Muscle layer of duodenum (tissue), 2 donors: Measurements from ENCODE around the gene PGM1.

Experiments
- H3K27ac ChIP-seq: one replicate; pipeline ENCODE4 v1.7.0; 2013; ENCODE audit warnings: mild to moderate bottlenecking, low read length
- H3K27me3 ChIP-seq: one replicate; pipeline ENCODE4 v1.7.0; 2013; ENCODE audit warnings: low read depth, mild to moderate bottlenecking, control low read depth, low read length
- H3K36me3 ChIP-seq, 2 donors: one replicate each; pipeline ENCODE4 v1.7.0; 2013; ENCODE audit warnings: low read length in 2 of 2, control low read depth in 1 of 2, mild to moderate bottlenecking in 1 of 2; ENCODE audit not compliant: insufficient read depth in 2 of 2, control insufficient read depth in 1 of 2
- H3K4me1 ChIP-seq, 2 donors: one replicate each; pipeline ENCODE4 v1.7.0; 2013; ENCODE audit warnings: low read length in 2 of 2, mild to moderate bottlenecking in 2 of 2, control low read depth in 1 of 2, moderate library complexity in 1 of 2; ENCODE audit not compliant: insufficient read depth in 2 of 2, control insufficient read depth in 1 of 2
- H3K4me3 ChIP-seq, 2 donors: one replicate each; pipeline ENCODE4 v1.7.0; 2013; ENCODE audit warnings: low read length in 2 of 2, low read depth in 1 of 2, mild to moderate bottlenecking in 1 of 2
- H3K9me3 ChIP-seq, 2 donors: one replicate each; pipeline ENCODE4 v1.7.0; 2013; ENCODE audit warnings: low read length in 2 of 2, control low read depth in 1 of 2, mild to moderate bottlenecking in 1 of 2; ENCODE audit not compliant: control insufficient read depth in 1 of 2
- donor health status: healthy.

PGM1 gene

GRCh38 chr1:63620671-63621070 lies 27.5 kb downstream of the PGM1 start:
- Histone ChIP-seq H3K27ac (no peak overlapping the region), H3K4me1 (peaks cover 5 to 17% of the 10 kb centered on the region in 2 donors)

DNA sequence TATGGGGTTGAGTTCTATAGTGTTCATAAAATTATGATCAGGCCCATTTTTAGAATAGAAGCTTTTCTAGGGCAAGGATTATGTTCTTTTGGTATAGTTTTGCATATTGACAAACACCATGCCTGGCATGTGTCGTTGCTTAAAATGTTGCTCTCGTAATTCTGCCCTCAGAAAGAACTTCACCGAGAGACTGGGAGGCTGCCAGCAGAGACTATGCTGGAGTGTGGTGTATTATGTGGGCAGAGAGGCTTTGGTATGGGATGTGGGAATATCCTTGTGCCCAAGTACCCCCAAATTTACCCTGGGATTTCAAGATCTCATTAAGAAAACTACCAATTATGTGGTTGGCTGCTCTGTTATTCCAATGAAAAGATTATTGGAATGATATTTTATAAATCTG lies 27.9 kb downstream of the PGM1 start:
- Histone ChIP-seq H3K4me1 (peaks cover 5 to 16% of the 10 kb centered on the region in 2 donors), H3K27ac (no peak overlapping the region), H3K36me3 (no peaks in the 10 kb centered on the region), H3K4me3 (no peak overlapping the region), H3K9me3 (no peaks in the 10 kb centered on the region), H3K27me3 (no peaks in the 10 kb centered on the region)

More at GRCh38 chr1:63620671-63621070, 27.5 kb downstream of the PGM1 start:
- H3K4me3 ChIP-seq = no peak overlapping the region
- no peaks in the 10 kb centered on the region for H3K9me3 ChIP-seq
- no peaks in the 10 kb centered on the region for H3K36me3 ChIP-seq
- no peaks in the 10 kb centered on the region for H3K27me3 ChIP-seq

DNA sequence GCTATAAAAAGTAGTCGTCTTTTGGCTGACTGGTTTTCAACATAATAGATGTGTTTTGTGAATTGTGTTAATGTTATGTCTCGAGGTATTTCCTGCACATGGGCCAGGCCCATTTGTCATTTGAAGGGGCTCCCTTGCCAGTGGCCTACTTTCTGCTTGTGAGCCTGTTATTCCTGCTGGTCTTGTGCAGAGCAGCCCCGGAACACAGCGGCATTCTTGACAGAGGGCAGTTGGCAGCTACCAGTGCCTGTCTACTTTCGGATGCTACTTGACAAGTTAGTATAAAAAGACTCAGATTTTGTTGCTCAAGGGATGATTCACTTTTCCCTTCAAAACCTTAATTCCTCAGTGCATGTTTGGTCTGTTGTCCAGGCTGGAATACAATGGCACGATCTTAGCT lies 28.5 kb downstream of the PGM1 start:
- H3K27ac ChIP-seq = no peak overlapping the region

DNA sequence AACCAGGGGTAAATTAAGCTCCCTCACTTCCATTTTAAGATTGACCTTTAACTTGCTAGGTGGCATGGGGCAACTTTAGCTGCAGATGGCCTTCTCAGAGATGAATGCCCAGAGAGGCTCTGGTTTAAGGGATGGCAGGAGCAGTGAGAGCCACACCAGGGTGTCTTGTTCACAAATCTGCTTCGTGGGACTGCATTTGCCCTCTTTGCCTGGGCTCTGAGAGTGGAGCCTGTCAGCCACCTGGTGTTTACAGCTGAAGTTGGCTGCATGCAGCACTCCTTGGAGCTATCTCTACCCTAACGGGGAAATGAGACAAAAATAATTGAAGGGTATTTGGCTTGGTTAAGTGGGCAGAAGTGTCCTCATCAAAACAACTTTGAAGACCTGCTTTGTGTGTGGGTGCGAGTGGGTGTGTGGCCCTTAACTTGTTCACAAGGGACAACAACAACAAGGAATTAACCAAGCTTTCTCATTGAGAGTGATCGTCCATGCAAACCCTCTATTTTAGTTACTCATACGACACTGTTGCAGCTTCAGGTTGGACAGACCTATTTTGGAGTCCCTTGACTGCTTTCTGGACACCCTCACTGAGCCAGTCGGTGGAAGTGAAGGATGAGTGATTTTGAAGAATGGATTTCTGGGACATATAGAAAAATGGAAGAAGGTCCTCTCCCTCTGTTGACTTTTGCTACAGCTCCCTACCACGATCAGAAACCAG lies 29.8 kb downstream of the PGM1 start:
- Histone ChIP-seq H3K4me3 (no peak overlapping the region), H3K27ac (no peak overlapping the region), H3K9me3 (no peaks in the 10 kb centered on the region), H3K36me3 (no peaks in the 10 kb centered on the region), H3K4me1 (peaks cover 5 to 12% of the 10 kb centered on the region in 2 donors), H3K27me3 (no peaks in the 10 kb centered on the region)

More for the DNA sequence above, 28.5 kb downstream of the PGM1 start:
- no peaks in the 10 kb centered on the region for H3K27me3 ChIP-seq
- H3K9me3 ChIP-seq = no peaks in the 10 kb centered on the region
- H3K4me1 ChIP-seq = peaks cover 5 to 12% of the 10 kb centered on the region in 2 donors
- H3K36me3 ChIP-seq = no peaks in the 10 kb centered on the region
- H3K4me3 ChIP-seq = no peak overlapping the region

DNA sequence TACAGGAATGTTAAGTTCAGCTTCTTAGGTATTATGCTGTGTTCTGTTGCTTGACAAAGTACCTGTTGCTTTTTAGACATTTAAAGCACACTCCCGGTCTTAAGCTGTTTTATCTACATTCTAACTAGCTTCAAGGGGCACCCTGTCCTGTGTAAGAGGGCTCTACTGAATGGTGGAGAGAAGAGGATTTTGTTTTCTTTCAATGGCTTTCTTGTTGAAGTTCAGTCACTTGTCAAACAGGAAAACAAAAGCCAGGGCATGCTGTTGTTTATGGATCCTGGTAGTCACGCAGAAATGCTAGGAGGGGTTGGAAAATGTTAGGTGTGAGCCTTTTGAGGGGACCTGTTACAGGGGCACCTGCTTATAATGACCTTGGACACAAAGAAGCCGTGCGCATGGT lies 30.7 kb downstream of the PGM1 start:
- Histone ChIP-seq H3K27me3 (no peaks in the 10 kb centered on the region), H3K9me3 (no peaks in the 10 kb centered on the region), H3K4me1 (peaks cover 5 to 12% of the 10 kb centered on the region in 2 donors), H3K27ac (no peak overlapping the region), H3K36me3 (no peaks in the 10 kb centered on the region), H3K4me3 (no peak overlapping the region)

GRCh38 chr1:63624911-63625310 lies 31.7 kb downstream of the PGM1 start:
- Histone ChIP-seq H3K9me3 (no peaks in the 10 kb centered on the region), H3K27ac (no peak overlapping the region), H3K4me1 (peaks cover 5 to 12% of the 10 kb centered on the region in 2 donors), H3K36me3 (peaks cover 0 to 7% of the 10 kb centered on the region in 2 donors), H3K27me3 (no peaks in the 10 kb centered on the region), H3K4me3 (no peak overlapping the region)

DNA sequence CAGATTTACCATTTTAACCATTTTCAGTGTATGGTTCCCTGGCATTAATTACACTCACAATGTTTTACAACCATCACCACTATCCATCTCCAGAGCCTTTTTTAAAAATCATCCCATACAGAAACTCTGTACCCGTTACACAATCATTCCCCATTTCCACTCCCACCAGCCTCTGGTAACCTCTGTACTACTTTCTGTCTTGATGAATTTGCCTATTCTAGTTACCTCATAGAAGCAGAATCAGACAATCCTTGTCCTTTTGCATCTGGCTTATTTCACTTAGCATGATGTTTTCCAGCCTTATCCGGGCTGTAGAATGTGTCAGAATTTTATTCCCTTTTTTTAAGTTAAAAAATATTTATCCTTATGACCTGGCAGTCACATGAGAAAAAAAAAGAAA lies 33.0 kb downstream of the PGM1 start:
- Histone ChIP-seq H3K27me3 (no peaks in the 10 kb centered on the region), H3K4me3 (no peak overlapping the region), H3K9me3 (no peaks in the 10 kb centered on the region), H3K4me1 (peaks cover 4 to 9% of the 10 kb centered on the region in 2 donors), H3K36me3 (peaks cover 7 to 13% of the 10 kb centered on the region in 2 donors), H3K27ac (no peak overlapping the region)

DNA sequence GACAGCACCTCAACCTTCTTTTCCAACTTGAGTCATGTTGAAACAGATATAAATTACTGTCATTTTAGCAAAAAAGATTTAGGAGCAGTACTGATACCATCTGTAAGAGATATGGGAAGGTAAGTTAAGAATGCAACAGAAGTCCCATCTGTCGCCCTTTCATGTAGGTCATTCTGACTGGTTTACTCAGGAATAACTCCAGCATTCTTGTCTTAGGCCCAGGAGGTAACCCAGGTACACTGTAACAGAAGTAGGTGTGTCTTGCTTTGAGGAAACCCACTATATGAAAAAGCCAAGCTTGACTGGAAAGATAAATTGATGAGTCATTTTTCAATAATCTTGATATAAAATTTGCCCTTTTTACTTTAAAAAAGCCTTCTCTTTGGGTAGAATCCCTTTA lies 35.4 kb downstream of the PGM1 start:
- Histone ChIP-seq H3K27me3 (no peaks in the 10 kb centered on the region), H3K27ac (no peak overlapping the region), H3K4me3 (no peak overlapping the region), H3K9me3 (no peaks in the 10 kb centered on the region), H3K4me1 (peaks cover 0 to 3% of the 10 kb centered on the region in 2 donors), H3K36me3 (peaks cover 17 to 35% of the 10 kb centered on the region in 2 donors)

DNA sequence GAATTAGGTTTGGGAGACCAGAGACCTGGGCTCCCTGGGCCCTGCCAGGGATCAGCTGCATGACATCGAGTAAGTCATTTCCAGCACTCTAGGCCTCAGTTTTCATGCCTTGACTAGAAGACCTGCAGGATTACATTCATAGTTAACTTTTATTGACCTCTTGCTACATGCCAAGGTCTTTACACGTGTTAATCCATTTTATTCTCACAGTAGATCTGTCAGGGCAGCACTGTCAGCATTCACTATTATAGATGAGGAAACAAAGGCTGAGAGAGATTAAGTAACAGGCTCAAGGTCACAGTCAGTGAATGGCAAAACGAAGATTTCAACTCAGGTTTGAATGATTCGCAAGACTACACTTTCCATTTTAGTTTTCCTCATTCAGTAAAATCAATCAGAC lies 37.0 kb downstream of the PGM1 start:
- peaks cover 17 to 42% of the 10 kb centered on the region in 2 donors for H3K36me3 ChIP-seq
- no peaks in the 10 kb centered on the region for H3K9me3 ChIP-seq
- no peak overlapping the region for H3K27ac ChIP-seq
- H3K4me3 ChIP-seq = no peak overlapping the region
- H3K4me1 ChIP-seq = peaks cover 0 to 3% of the 10 kb centered on the region in 2 donors
- H3K27me3 ChIP-seq = no peaks in the 10 kb centered on the region

DNA sequence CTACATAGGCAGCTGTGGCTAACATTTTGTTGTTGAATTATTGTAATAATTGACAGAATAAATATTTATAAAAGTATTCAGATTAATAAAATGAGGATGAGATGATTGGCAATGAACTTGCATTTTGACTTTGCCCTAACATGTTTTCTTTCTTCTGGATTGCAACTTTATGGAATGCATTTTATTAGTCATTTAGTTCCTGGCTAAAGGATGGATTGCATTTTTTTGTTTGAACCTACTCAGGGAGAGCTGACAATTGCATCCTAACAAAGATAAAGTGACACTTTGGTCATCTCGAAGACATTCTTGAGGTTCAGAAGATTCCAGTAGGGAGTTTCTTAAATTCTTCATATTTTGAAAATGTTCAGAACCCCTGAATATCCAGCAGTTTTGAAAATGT lies 37.5 kb downstream of the PGM1 start:
- Histone ChIP-seq H3K27ac (no peak overlapping the region), H3K4me3 (no peak overlapping the region), H3K9me3 (no peaks in the 10 kb centered on the region), H3K27me3 (no peaks in the 10 kb centered on the region), H3K4me1 (peaks cover 0 to under 1% of the 10 kb centered on the region in 2 donors), H3K36me3 (peaks cover 19 to 42% of the 10 kb centered on the region in 2 donors)

DNA sequence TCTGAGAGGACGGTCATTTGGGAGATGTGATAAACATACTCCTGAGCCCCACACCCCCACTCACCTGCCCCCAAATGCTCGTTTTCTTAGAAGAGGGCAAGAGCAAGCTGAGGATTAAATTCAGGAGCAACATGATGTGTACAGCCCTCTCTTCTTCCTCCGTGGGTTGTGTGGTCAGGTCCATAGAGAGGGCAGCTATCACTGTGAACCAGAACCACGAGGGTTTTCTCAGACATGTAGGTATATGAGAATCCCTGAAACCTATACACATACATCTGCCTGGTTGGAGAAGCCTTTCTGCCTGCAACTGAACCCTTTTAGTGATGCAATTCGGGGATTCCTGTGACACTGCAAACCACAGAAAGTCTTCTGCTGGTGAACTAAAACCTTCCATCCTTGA lies 38.9 kb downstream of the PGM1 start:
- no peak overlapping the region for H3K27ac ChIP-seq
- no peaks in the 10 kb centered on the region for H3K4me1 ChIP-seq
- H3K27me3 ChIP-seq = no peaks in the 10 kb centered on the region
- peaks cover 26 to 50% of the 10 kb centered on the region in 2 donors for H3K36me3 ChIP-seq
- no peak overlapping the region for H3K4me3 ChIP-seq
- no peaks in the 10 kb centered on the region for H3K9me3 ChIP-seq

GRCh38 chr1:63633281-63633680 lies 40.1 kb downstream of the PGM1 start:
- Histone ChIP-seq H3K27ac (no peak overlapping the region), H3K9me3 (no peaks in the 10 kb centered on the region), H3K27me3 (no peaks in the 10 kb centered on the region), H3K4me3 (no peak overlapping the region), H3K4me1 (no peaks in the 10 kb centered on the region), H3K36me3 (peaks cover 30 to 52% of the 10 kb centered on the region in 2 donors)
